ENCODE measurements around the gene RNASE13. TPM values are rescaled to one million over a fixed set of nuclear protein-coding genes. Genes with fewer than 3 reads are reported as not detected.

RNASE13 gene
- total RNA-seq (2022): not detected in 2 replicates
- percentile 20 among the genes with signal in this experiment for Bru-seq, nascent RNA
- BruChase-seq, experiment 1, labeled RNA remaining after a 6-hour chase: percentile 19 among the genes with signal in this experiment
- not detected for BruChase-seq, experiment 2, labeled RNA remaining after a 2-hour chase
- long read RNA-seq: 0 reads

- Mint-ChIP-seq H3K4me1 (ENCODE audit: insufficient read depth, unreplicated experiment) (no peaks in the 10 kb centered on the region), H3K4me3 (ENCODE audit: unreplicated experiment) (no peak within 1 kb of the TSS), H3K27ac (ENCODE audit: low read depth, unreplicated experiment) (no peak within 1 kb of the TSS), H3K36me3 (ENCODE audit: insufficient read depth, unreplicated experiment) (no peaks in the 10 kb centered on the region), H3K9me3 (ENCODE audit: unreplicated experiment) (no peaks in the 10 kb centered on the region), H3K27me3 (ENCODE audit: insufficient read depth, unreplicated experiment) (no peaks in the 10 kb centered on the region)
- intact Hi-C loops (cut with micrococcal nuclease): no loop called here
- BruUV-seq (replicated peaks): no TSS peak
- DNase-seq (ENCODE audit: unreplicated experiment): no peak
- TF ChIP-seq CTCF (IDR thresholded peaks at IDR 0.05; ENCODE audit: unreplicated experiment): no peak
- POLR2A ChIA-PET: no interaction called here
- CTCF ChIA-PET: interaction anchor here (0.7 to 6.6 kb wide), 8 partner anchors 17 to 71 kb away, joined by 3 to 104 read pairs (median 11); no protein-coding TSS in a partner anchor
These were observed at the start of gene RNASE13 for GRCh38 chr14:21034707-21035106. Gene RNASE13, minus strand, starts transcription at chr14:21034807. Its CDS starts 519 bp downstream, at chr14:21034288.

GRCh38 chr14:21084396-21084795 lies 49.8 kb upstream of the RNASE13 start:
- H3K27ac Mint-ChIP-seq (ENCODE audit: low read depth, unreplicated experiment): no peak overlapping the region
- POLR2A ChIA-PET: interaction anchor here (0.9 to 2.0 kb wide), 3 partner anchors 12 to 44 kb away, joined by 3 to 8 read pairs (median 3); no protein-coding TSS in a partner anchor
- BruUV-seq (replicated peaks): no TSS peak
- CTCF ChIA-PET: interaction anchor here (0.5 to 8.4 kb wide), 6 partner anchors 8 to 273 kb away, joined by 3 to 94 read pairs (median 10); partner anchors contain the start of gene ARHGEF40
- peaks cover 5% of the 10 kb centered on the region for H3K36me3 Mint-ChIP-seq (ENCODE audit: insufficient read depth, unreplicated experiment)
- DNase-seq (ENCODE audit: unreplicated experiment): no peak
- H3K27me3 Mint-ChIP-seq (ENCODE audit: insufficient read depth, unreplicated experiment): no peaks in the 10 kb centered on the region
- H3K4me3 Mint-ChIP-seq (ENCODE audit: unreplicated experiment): no peak overlapping the region
- H3K9me3 Mint-ChIP-seq (ENCODE audit: unreplicated experiment): no peaks in the 10 kb centered on the region
- TF ChIP-seq CTCF (IDR thresholded peaks at IDR 0.05; ENCODE audit: unreplicated experiment): no peak
- intact Hi-C loops (cut with micrococcal nuclease): no loop called here
- H3K4me1 Mint-ChIP-seq (ENCODE audit: insufficient read depth, unreplicated experiment): peaks cover 13% of the 10 kb centered on the region

GRCh38 chr14:21083565-21084325 lies 49.1 kb upstream of the RNASE13 start:
- no peak for TF ChIP-seq CTCF (IDR thresholded peaks at IDR 0.05; ENCODE audit: unreplicated experiment)
- no peak for DNase-seq (ENCODE audit: unreplicated experiment)
- no TSS peak for BruUV-seq (replicated peaks)
- Mint-ChIP-seq H3K4me1 (ENCODE audit: insufficient read depth, unreplicated experiment) (peaks cover 8% of the 10 kb centered on the region), H3K4me3 (ENCODE audit: unreplicated experiment) (no peak overlapping the region), H3K27me3 (ENCODE audit: insufficient read depth, unreplicated experiment) (no peaks in the 10 kb centered on the region), H3K27ac (ENCODE audit: low read depth, unreplicated experiment) (no peak overlapping the region), H3K36me3 (ENCODE audit: insufficient read depth, unreplicated experiment) (peaks cover 5% of the 10 kb centered on the region), H3K9me3 (ENCODE audit: unreplicated experiment) (no peaks in the 10 kb centered on the region)
- ChIA-PET POLR2A (interaction anchor here (0.5 to 2.0 kb wide), 3 partner anchors 12 to 61 kb away, joined by 3 to 8 read pairs (median 5); no protein-coding TSS in a partner anchor), CTCF (interaction anchor here (0.5 to 8.4 kb wide), 8 partner anchors 9 to 273 kb away, joined by 3 to 94 read pairs (median 8); partner anchors contain the start of gene ARHGEF40)
- intact Hi-C loops (cut with micrococcal nuclease): no loop called here

- no peak for DNase-seq (ENCODE audit: unreplicated experiment)
- intact Hi-C loops (cut with micrococcal nuclease): no loop called here
- no peak overlapping the region for H3K4me3 Mint-ChIP-seq (ENCODE audit: unreplicated experiment)
- H3K4me1 Mint-ChIP-seq (ENCODE audit: insufficient read depth, unreplicated experiment): peaks cover 6% of the 10 kb centered on the region
- H3K27ac Mint-ChIP-seq (ENCODE audit: low read depth, unreplicated experiment): no peak overlapping the region
- no peak for TF ChIP-seq CTCF (IDR thresholded peaks at IDR 0.05; ENCODE audit: unreplicated experiment)
- H3K27me3 Mint-ChIP-seq (ENCODE audit: insufficient read depth, unreplicated experiment): no peaks in the 10 kb centered on the region
- peaks cover 5% of the 10 kb centered on the region for H3K36me3 Mint-ChIP-seq (ENCODE audit: insufficient read depth, unreplicated experiment)
- H3K9me3 Mint-ChIP-seq (ENCODE audit: unreplicated experiment): no peaks in the 10 kb centered on the region
- ChIA-PET CTCF (interaction anchor here (0.8 to 8.4 kb wide), 5 partner anchors 11 to 23 kb away, joined by 3 to 60 read pairs (median 5); no protein-coding TSS in a partner anchor), POLR2A (interaction anchor here (0.6 kb wide), 1 partner anchor 22 kb away, joined by 6 read pairs; no protein-coding TSS in a partner anchor)
- BruUV-seq (replicated peaks): no TSS peak
These were observed 47.0 kb upstream of the RNASE13 start for GRCh38 chr14:21081521-21082142.
